CD4-positive, alpha-beta memory T cell (primary cell): Measurements from ENCODE around the gene ARID3B. TPM values are rescaled to one million over a fixed set of nuclear protein-coding genes. Genes with fewer than 3 reads are reported as not detected.

Experiments used
- CTCF ChIA-PET: fragments of 350-600 bp; sonication (Branson Sonifier 250); formaldehyde crosslinking; loops from one replicate; lab custom pipeline; 2021; ENCODE audit warnings: inconsistent platforms; ENCODE audit not compliant: partially characterized antibody; lab: Charles Lee
- POLR2A ChIA-PET: fragments of 350-600 bp; sonication (Branson Sonifier 250); formaldehyde crosslinking; loops from one replicate; lab custom pipeline; 2021; ENCODE audit not compliant: partially characterized antibody; lab: Charles Lee
- DNase-seq, 5 donors: peaks; one replicate each; pipeline versions ENCODE4 v3.0.0 to v3.0.0-alpha.2; 2020 to 2022; ENCODE audit warnings: mixed read lengths in 1 of 5
- H3K27ac ChIP-seq: one replicate; pipeline ENCODE4 v1.7.0; 2013; ENCODE audit warnings: low read depth, low read length
- H3K27me3 ChIP-seq: 2 replicates; pipeline ENCODE4 v1.7.0; 2013; ENCODE audit warnings: mild to moderate bottlenecking, low read length, moderate library complexity; ENCODE audit not compliant: insufficient read depth
- H3K36me3 ChIP-seq: 2 replicates; pipeline ENCODE4 v1.7.0; 2013; ENCODE audit warnings: mild to moderate bottlenecking, low read length, moderate library complexity; ENCODE audit not compliant: insufficient read depth
- H3K4me1 ChIP-seq: 2 replicates; pipeline ENCODE4 v1.7.0; 2013; ENCODE audit warnings: mild to moderate bottlenecking, low read length, moderate library complexity; ENCODE audit not compliant: insufficient read depth
- H3K4me3 ChIP-seq, 2 donors: one replicate each; pipeline ENCODE4 v1.7.0; 2013; ENCODE audit warnings: low read length in 2 of 2, mild to moderate bottlenecking in 1 of 2
- H3K9me3 ChIP-seq, 2 donors: one replicate each; pipeline ENCODE4 v1.7.0; 2013; ENCODE audit warnings: low read length in 2 of 2, control low read depth in 1 of 2; ENCODE audit not compliant: control insufficient read depth in 1 of 2
- H3K27ac Mint-ChIP-seq, 7 donors: one replicate each; pipeline ENCODE4 v1.8.0; 2020 to 2021; ENCODE audit warnings: mixed read lengths in 7 of 7, mild to moderate bottlenecking in 6 of 7, inconsistent platforms in 3 of 7, moderate library complexity in 3 of 7
- H3K27me3 Mint-ChIP-seq, 2 donors: one replicate each; pipeline ENCODE4 v1.8.0; 2020 to 2021; ENCODE audit warnings: mixed read lengths in 2 of 2
- H3K36me3 Mint-ChIP-seq, 2 donors: one replicate each; pipeline ENCODE4 v1.8.0; 2020 to 2021; ENCODE audit warnings: mixed read lengths in 2 of 2, inconsistent platforms in 1 of 2, mild to moderate bottlenecking in 1 of 2
- H3K4me1 Mint-ChIP-seq, 4 donors: one replicate each; pipeline ENCODE4 v1.8.0; 2020 to 2021; ENCODE audit warnings: mixed read lengths in 4 of 4, mild to moderate bottlenecking in 1 of 4
- H3K4me3 Mint-ChIP-seq, 8 donors: one replicate each; pipeline ENCODE4 v1.8.0; 2020 to 2021; ENCODE audit warnings: mixed read lengths in 8 of 8, mild to moderate bottlenecking in 7 of 8, moderate library complexity in 6 of 8, inconsistent platforms in 3 of 8
- H3K9me3 Mint-ChIP-seq, 8 donors: one replicate each; pipeline ENCODE4 v1.8.0; 2020 to 2021; ENCODE audit warnings: mixed read lengths in 8 of 8, mild to moderate bottlenecking in 5 of 8, inconsistent platforms in 3 of 8, moderate library complexity in 1 of 8
- intact Hi-C: fragments of 100-400 bp; cut with micrococcal nuclease; formaldehyde crosslinking; loops from one replicate; pipeline ENCODE4 v1.15.1; 2023
- polyA plus RNA-seq, 2 donors: library from polyadenylated mRNA; unstranded; fragments of 300-500 nt; fragmentation: Illumina TruSeq; gene quantifications; one replicate each; pipeline ENCODE4 v1.2.3, GENCODE V29; 2021
- total RNA-seq, 2 experiments: library from RNA; stranded (reverse); gene quantifications; one replicate each; pipeline ENCODE4 v1.2.3, GENCODE V29; 2021

The ARID3B gene
- total and polyA plus RNA-seq, 4 experiments from 2014 or later: 4.1 to 32.9 (median 24.5) TPM

GRCh38 chr15:74642734-74643664 lies 102.0 kb downstream of the ARID3B start:
- Mint-ChIP-seq H3K27ac (peak overlapping the region in 4 of 7 donors; percentile 36 to 83 (median 57)), H3K9me3 (no peaks in the 10 kb centered on the region), H3K4me1 (peaks cover 4 to 5% (median 4%) of the 10 kb centered on the region in 4 donors), H3K4me3 (no peak overlapping the region), H3K36me3 (peaks cover 10 to 61% of the 10 kb centered on the region in 2 donors), H3K27me3 (no peaks in the 10 kb centered on the region)
- H3K27ac ChIP-seq: no peak overlapping the region
- POLR2A ChIA-PET: no interaction called here
- peaks cover 16% of the 10 kb centered on the region for H3K36me3 ChIP-seq
- H3K4me1 ChIP-seq: no peaks in the 10 kb centered on the region
- intact Hi-C loops: no loop called here
- no peak for DNase-seq
- no peaks in the 10 kb centered on the region for H3K9me3 ChIP-seq
- no peaks in the 10 kb centered on the region for H3K27me3 ChIP-seq
- H3K4me3 ChIP-seq: no peak overlapping the region
- CTCF ChIA-PET: interaction anchor here (3.3 to 19.9 kb wide), 2 partner anchors 12 to 130 kb away, joined by 23 to 389 read pairs; no protein-coding TSS in a partner anchor

- H3K27ac Mint-ChIP-seq: peak overlapping the region in 6 of 7 donors; percentile 8 to 83 (median 48)
- Histone ChIP-seq H3K36me3 (peaks cover 16% of the 10 kb centered on the region), H3K9me3 (no peaks in the 10 kb centered on the region), H3K27me3 (no peaks in the 10 kb centered on the region), H3K4me1 (no peaks in the 10 kb centered on the region), H3K4me3 (no peak overlapping the region), H3K27ac (no peak overlapping the region)
- H3K4me1 Mint-ChIP-seq: peaks cover 3 to 9% (median 5%) of the 10 kb centered on the region in 4 donors
- no peaks in the 10 kb centered on the region for H3K9me3 Mint-ChIP-seq
- H3K36me3 Mint-ChIP-seq: peaks cover 10 to 64% of the 10 kb centered on the region in 2 donors
- ChIA-PET CTCF (no interaction called here), POLR2A (no interaction called here)
- H3K27me3 Mint-ChIP-seq: no peaks in the 10 kb centered on the region
- intact Hi-C loops: no loop called here
- H3K4me3 Mint-ChIP-seq: no peak overlapping the region
- no peak for DNase-seq
Observed at GRCh38 chr15:74643665-74644204, 102.7 kb downstream of the ARID3B start.

- Mint-ChIP-seq H3K27me3 (no peaks in the 10 kb centered on the region), H3K27ac (peak overlapping the region in 3 of 7 donors; percentile 3 to 79 (median 74)), H3K4me1 (peaks cover 4 to 18% (median 12%) of the 10 kb centered on the region in 4 donors), H3K36me3 (peaks cover 8 to 51% of the 10 kb centered on the region in 2 donors), H3K4me3 (no peak overlapping the region), H3K9me3 (no peaks in the 10 kb centered on the region)
- Histone ChIP-seq H3K4me1 (no peaks in the 10 kb centered on the region), H3K9me3 (no peaks in the 10 kb centered on the region), H3K4me3 (no peak overlapping the region), H3K27ac (no peak overlapping the region), H3K27me3 (no peaks in the 10 kb centered on the region), H3K36me3 (no peaks in the 10 kb centered on the region)
- POLR2A ChIA-PET: interaction anchor here (0.6 to 1.2 kb wide), 2 partner anchors 111 to 310 kb away, joined by 3 to 4 read pairs; partner anchors contain the start of gene RPP25
- CTCF ChIA-PET: interaction anchor here (0.7 to 1.7 kb wide), 6 partner anchors 9 to 124 kb away, joined by 3 to 10 read pairs (median 4); no protein-coding TSS in a partner anchor
- DNase-seq: no peak
- intact Hi-C loops: no loop called here
Observed at GRCh38 chr15:74646480-74646879, 105.5 kb downstream of the ARID3B start.

Other genes with a start within 250 kb of the ARID3B start
- not detected for gene CYP11A1, start 173.6 kb upstream of the ARID3B start, total RNA-seq
- gene CYP11A1, start 173.6 kb upstream of the ARID3B start, polyA plus RNA-seq: not detected
- gene SEMA7A, start 107.3 kb upstream of the ARID3B start, total RNA-seq: 1 to 10 TPM; 1.2 to 1.9 TPM
- gene SEMA7A, start 107.3 kb upstream of the ARID3B start, polyA plus RNA-seq: under 1 TPM in 1 of 2 donors, not detected in 1; 0.10 TPM
- gene UBL7, start 80.1 kb upstream of the ARID3B start, total RNA-seq: 10 to 100 TPM; 36.4 to 42.4 TPM
- gene UBL7, start 80.1 kb upstream of the ARID3B start, polyA plus RNA-seq: 10 to 100 TPM; 90.5 to 96.5 TPM
- 100 to 1,000 TPM; 163 to 167 TPM for gene CLK3, start 74.6 kb downstream of the ARID3B start, total RNA-seq
- gene CLK3, start 74.6 kb downstream of the ARID3B start, polyA plus RNA-seq: 10 to 100 TPM; 59.1 to 94.1 TPM
- gene EDC3, start 154.8 kb downstream of the ARID3B start, total RNA-seq: 10 to 100 TPM; 40.6 to 40.7 TPM
- gene EDC3, start 154.8 kb downstream of the ARID3B start, polyA plus RNA-seq: 10 to 100 TPM; 22.9 to 28.2 TPM
- gene CYP1A1, start 184.3 kb downstream of the ARID3B start, total RNA-seq: under 1 TPM; 0.11 to 0.26 TPM
- not detected for gene CYP1A1, start 184.3 kb downstream of the ARID3B start, polyA plus RNA-seq
- gene CYP1A2, start 207.6 kb downstream of the ARID3B start, total RNA-seq: not detected
- not detected for gene CYP1A2, start 207.6 kb downstream of the ARID3B start, polyA plus RNA-seq
- 100 to 1,000 TPM; 234 to 247 TPM for gene CSK, start 240.9 kb downstream of the ARID3B start, total RNA-seq
- gene CSK, start 240.9 kb downstream of the ARID3B start, polyA plus RNA-seq: 100 to 1,000 TPM in 1 of 2 donors, 10 to 100 TPM in 1; 72.5 to 125 TPM